ENCODE data around the gene DISP3.

DNA sequence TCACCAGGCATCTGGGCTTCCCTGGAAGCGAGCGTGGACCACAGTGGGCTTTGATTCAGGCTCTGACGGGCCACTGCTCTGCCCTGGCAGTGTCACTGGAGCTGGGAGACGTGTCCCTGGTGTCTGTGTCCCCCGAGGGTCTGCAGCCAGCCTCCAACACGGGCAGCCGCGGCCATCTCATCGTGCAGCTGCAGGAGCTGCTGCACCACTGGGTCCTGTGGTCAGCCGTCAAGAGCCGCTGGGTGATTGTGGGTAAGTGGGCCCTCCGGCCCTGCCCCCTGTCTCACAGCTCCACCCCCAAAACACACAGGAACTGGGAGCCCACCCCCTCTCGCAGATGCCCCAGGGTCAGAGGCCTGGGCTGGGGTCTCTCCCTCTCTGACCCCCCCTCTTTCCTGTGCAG lies 40.7 kb downstream of the DISP3 start:
- TF ChIP-seq, protein P1, sequence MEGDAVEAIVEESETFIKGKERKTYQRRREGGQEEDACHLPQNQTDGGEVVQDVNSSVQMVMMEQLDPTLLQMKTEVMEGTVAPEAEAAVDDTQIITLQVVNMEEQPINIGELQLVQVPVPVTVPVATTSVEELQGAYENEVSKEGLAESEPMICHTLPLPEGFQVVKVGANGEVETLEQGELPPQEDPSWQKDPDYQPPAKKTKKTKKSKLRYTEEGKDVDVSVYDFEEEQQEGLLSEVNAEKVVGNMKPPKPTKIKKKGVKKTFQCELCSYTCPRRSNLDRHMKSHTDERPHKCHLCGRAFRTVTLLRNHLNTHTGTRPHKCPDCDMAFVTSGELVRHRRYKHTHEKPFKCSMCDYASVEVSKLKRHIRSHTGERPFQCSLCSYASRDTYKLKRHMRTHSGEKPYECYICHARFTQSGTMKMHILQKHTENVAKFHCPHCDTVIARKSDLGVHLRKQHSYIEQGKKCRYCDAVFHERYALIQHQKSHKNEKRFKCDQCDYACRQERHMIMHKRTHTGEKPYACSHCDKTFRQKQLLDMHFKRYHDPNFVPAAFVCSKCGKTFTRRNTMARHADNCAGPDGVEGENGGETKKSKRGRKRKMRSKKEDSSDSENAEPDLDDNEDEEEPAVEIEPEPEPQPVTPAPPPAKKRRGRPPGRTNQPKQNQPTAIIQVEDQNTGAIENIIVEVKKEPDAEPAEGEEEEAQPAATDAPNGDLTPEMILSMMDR (IDR thresholded peaks at IDR 0.05; ENCODE audit: borderline replicate concordance, extremely low read depth, low read length, poor library complexity, severe bottlenecking) = no peak
- TF ChIP-seq EZH2 (IDR thresholded peaks at IDR 0.05; ENCODE audit: borderline replicate concordance, low read depth, low read length, severe bottlenecking) = no peak

All from DND-41 (cell line).